H1 (cell line): ENCODE data around the gene RBM20. TPM values are rescaled to one million over a fixed set of nuclear protein-coding genes. Genes with fewer than 3 reads are reported as not detected.

Experiments
- CTCF ChIA-PET: fragments of 300-600 bp; sonication (Branson Sonifier 250); formaldehyde crosslinking; loops from one replicate; lab custom pipeline; 2021; ENCODE audit not compliant: partially characterized antibody; lab: Charles Lee
- POLR2A ChIA-PET: fragments of 300-600 bp; sonication (Branson Sonifier 250); formaldehyde crosslinking; loops from one replicate; lab custom pipeline; 2021; ENCODE audit warnings: inconsistent platforms; ENCODE audit not compliant: partially characterized antibody; lab: Charles Lee
- DNase-seq, 2 experiments: peaks; one replicate each; pipeline versions ENCODE4 v3.0.0 to v3.0.0-alpha.2; 2010 to 2022; ENCODE audit warnings: low spot score in 2 of 2, low read depth in 1 of 2, mixed read lengths in 1 of 2
- FAIRE-seq: peaks from 2 replicates; lab custom pipeline; 2011; peaks lifted over from hg19 to GRCh38; lab: Jason Lieb, UNC
- H2AFZ ChIP-seq: 2 replicates; pipeline ENCODE4 v1.8.1; 2012; ENCODE audit warnings: low read length, inconsistent platforms
- H2AK5ac ChIP-seq: 2 replicates; pipeline ENCODE4 v1.6.1; 2013; ENCODE audit warnings: low read depth, low read length
- H2BK120ac ChIP-seq: replicated peaks from 2 replicates; pipeline ENCODE3; 2013; ENCODE audit warnings: low read depth, low read length, inconsistent platforms
- H2BK12ac ChIP-seq: 2 replicates; pipeline ENCODE4 v1.6.1; 2013; ENCODE audit warnings: low read depth, low read length
- H2BK15ac ChIP-seq: 2 replicates; pipeline ENCODE4 v1.6.1; 2013; ENCODE audit warnings: low read length
- H2BK20ac ChIP-seq: 2 replicates; pipeline ENCODE4 v1.6.1; 2013; ENCODE audit warnings: low read length
- H2BK5ac ChIP-seq: 2 replicates; pipeline ENCODE4 v1.6.1; 2013; ENCODE audit warnings: low read depth, low read length
- H3K14ac ChIP-seq: 2 replicates; pipeline ENCODE4 v1.6.1; 2013; ENCODE audit warnings: inconsistent platforms; ENCODE audit not compliant: insufficient read length
- H3K18ac ChIP-seq: 2 replicates; pipeline ENCODE4 v1.6.1; 2013; ENCODE audit warnings: low read length; ENCODE audit errors: extremely low read depth
- H3K23ac ChIP-seq: 2 replicates; pipeline ENCODE4 v1.6.1; 2013; ENCODE audit warnings: inconsistent platforms; ENCODE audit not compliant: insufficient read length
- H3K23me2 ChIP-seq: 2 replicates; pipeline ENCODE4 v1.6.1; 2013; ENCODE audit warnings: low read depth, low read length
- H3K27ac ChIP-seq: 2 replicates; pipeline ENCODE4 v1.6.1; 2011; ENCODE audit warnings: low read depth, low read length, inconsistent platforms
- H3K27me3 ChIP-seq, 4 experiments: replicated peaks in 1 of 4; 1 replicate in 1 of 4; 2 replicates in 3 of 4; pipeline versions ENCODE4 v1.6.1 to v1.8.1; 2011 to 2013; ENCODE audit warnings: low read length in 3 of 4, mild to moderate bottlenecking in 3 of 4, inconsistent platforms in 2 of 4, mixed read lengths in 2 of 4, moderate library complexity in 1 of 4; ENCODE audit not compliant: control insufficient read depth in 3 of 4, insufficient read depth in 3 of 4; ENCODE audit errors: extremely low read depth in 1 of 4
- H3K36me3 ChIP-seq, 4 experiments: 2 replicates each; pipeline versions ENCODE4 v1.6.1 to v1.8.1; 2011 to 2013; ENCODE audit warnings: mild to moderate bottlenecking in 4 of 4, low read length in 3 of 4, moderate library complexity in 2 of 4, control low read depth in 1 of 4, inconsistent platforms in 1 of 4; ENCODE audit not compliant: insufficient read depth in 4 of 4, control insufficient read depth in 2 of 4
- H3K4ac ChIP-seq: replicated peaks from 2 replicates; pipeline ENCODE3; 2013; ENCODE audit warnings: low read length, low read depth, mixed read lengths, inconsistent platforms; ENCODE audit not compliant: insufficient read length
- H3K4me1 ChIP-seq, 4 experiments: replicated peaks in 1 of 4; 1 replicate in 1 of 4; 2 replicates in 3 of 4; pipeline versions ENCODE4 v1.6.1 to v1.8.1; 2011 to 2013; ENCODE audit warnings: low read length in 3 of 4, inconsistent platforms in 2 of 4, mixed read lengths in 1 of 4; ENCODE audit not compliant: insufficient read depth in 4 of 4, control insufficient read depth in 3 of 4
- H3K4me2 ChIP-seq, 2 experiments: 2 replicates each; pipeline versions ENCODE4 v1.6.1 to v1.8.1; 2011 to 2013; ENCODE audit warnings: low read depth in 2 of 2, low read length in 2 of 2, control low read depth in 1 of 2, inconsistent platforms in 1 of 2, mild to moderate bottlenecking in 1 of 2; ENCODE audit not compliant: insufficient read depth in 1 of 2
- H3K4me3 ChIP-seq, 4 experiments: fragments of 200-600, 300-600 bp in 1 of 4; sonication (generic), shearing (Covaris generic), sonication (Bioruptor Twin) in 1 of 4; 2 replicates each; pipeline versions ENCODE4 v1.5.1 to v1.8.1; 2011 to 2016; ENCODE audit warnings: low read length in 4 of 4, low read depth in 3 of 4, control low read depth in 2 of 4, inconsistent platforms in 2 of 4, mild to moderate bottlenecking in 2 of 4, mixed read lengths in 1 of 4, moderate library complexity in 1 of 4; ENCODE audit not compliant: insufficient read depth in 2 of 4; ENCODE audit errors: extremely low read depth in 1 of 4
- H3K56ac ChIP-seq: replicated peaks from 2 replicates; pipeline ENCODE3; 2013; ENCODE audit warnings: low read depth, mild to moderate bottlenecking, mixed read lengths, low read length, inconsistent platforms; ENCODE audit not compliant: insufficient read length
- H3K79me1 ChIP-seq: 2 replicates; pipeline ENCODE4 v1.6.1; 2013; ENCODE audit warnings: low read depth, low read length, control low read depth
- H3K79me2 ChIP-seq, 2 experiments: 2 replicates each; pipeline versions ENCODE4 v1.6.1 to v1.8.1; 2012 to 2013; ENCODE audit warnings: low read length in 2 of 2, mild to moderate bottlenecking in 2 of 2, inconsistent platforms in 1 of 2; ENCODE audit not compliant: insufficient read depth in 2 of 2, control insufficient read depth in 1 of 2
- H3K9ac ChIP-seq, 4 experiments: replicated peaks in 1 of 4; 1 replicate in 1 of 4; 2 replicates in 3 of 4; pipeline versions ENCODE4 v1.6.1 to v1.8.1; 2011 to 2013; ENCODE audit warnings: low read depth in 3 of 4, low read length in 3 of 4, control low read depth in 2 of 4, mild to moderate bottlenecking in 2 of 4, moderate library complexity in 2 of 4, inconsistent platforms in 1 of 4; ENCODE audit errors: extremely low read depth in 1 of 4
- H3K9me3 ChIP-seq, 2 experiments: 2 replicates each; pipeline versions ENCODE4 v1.6.1 to v1.8.1; 2012 to 2013; ENCODE audit warnings: mild to moderate bottlenecking in 2 of 2, moderate library complexity in 2 of 2, control low read depth in 1 of 2, inconsistent platforms in 1 of 2, low read depth in 1 of 2, low read length in 1 of 2, mixed read lengths in 1 of 2; ENCODE audit not compliant: insufficient read depth in 2 of 2
- H4K20me1 ChIP-seq, 2 experiments: replicated peaks in 1 of 2; 2 replicates each; pipeline versions ENCODE3 to v1.8.1; 2011 to 2013; ENCODE audit warnings: inconsistent platforms in 2 of 2, low read length in 2 of 2, mild to moderate bottlenecking in 1 of 2; ENCODE audit not compliant: insufficient read depth in 2 of 2, control insufficient read depth in 1 of 2
- H4K5ac ChIP-seq: 2 replicates; pipeline ENCODE4 v1.6.1; 2013; ENCODE audit warnings: low read length, low read depth, mixed read lengths, inconsistent platforms; ENCODE audit not compliant: insufficient read length
- H4K8ac ChIP-seq: 2 replicates; pipeline ENCODE4 v1.8.0; 2013; ENCODE audit warnings: mild to moderate bottlenecking, moderate library complexity, low read length, inconsistent platforms; ENCODE audit not compliant: insufficient read depth; ENCODE audit errors: extremely low read depth
- H4K91ac ChIP-seq: replicated peaks from 2 replicates; pipeline ENCODE3; 2013; ENCODE audit warnings: low read length, mixed read lengths, inconsistent platforms; ENCODE audit not compliant: insufficient read length
- CEBPB ChIP-seq: IDR thresholded peaks from 2 replicates; pipeline ENCODE4 v1.6.1; 2012; ENCODE audit warnings: low read depth, low read length
- POU5F1 ChIP-seq: IDR thresholded peaks from 2 replicates; pipeline ENCODE4 v1.6.1; 2011; ENCODE audit warnings: low read depth, mild to moderate bottlenecking, low read length, moderate library complexity
- RAD21 ChIP-seq, 2 experiments: IDR thresholded peaks in 1 of 2; conservative IDR thresholded peaks in 1 of 2; 2 replicates each; pipeline ENCODE4 v1.6.1; 2011; ENCODE audit warnings: low read depth in 2 of 2, low read length in 2 of 2, improper control_type of control experiment in 1 of 2, inconsistent platforms in 1 of 2, mild to moderate bottlenecking in 1 of 2, moderate library complexity in 1 of 2
- WGBS, 2 experiments: shearing (Covaris generic) in 1 of 2; methylation state at CpG; one replicate each; pipeline versions ENCODE4 v1.1.6 to v1.1.7; 2013 to 2015; ENCODE audit warnings: low lambda C conversion rate in 2 of 2, mixed read lengths in 2 of 2, inconsistent platforms in 1 of 2, low coverage in 1 of 2, missing lambda C conversion rate in 1 of 2; ENCODE audit not compliant: insufficient replicate concordance in 2 of 2, insufficient coverage in 1 of 2, insufficient read length in 1 of 2; ENCODE audit errors: extremely low coverage in 1 of 2, missing lambda C conversion rate in 1 of 2; 5-methylcytosine and 5-hydroxymethylcytosine counted together
- polyA plus RNA-seq, 7 experiments: library from polyadenylated mRNA; depleted of rRNA in 3 of 7; stranded (reverse) in 5 of 7; unstranded in 2 of 7; fragments of >200 nt in 5 of 7; fragments of 200-250 nt in 2 of 7; gene quantifications; 1 replicate in 5 of 7; 2 replicates in 1 of 7; 4 replicates in 1 of 7; pipeline versions ENCODE4 v1.2.1 to v1.2.3, GENCODE V29; 2011 to 2013; ENCODE audit warnings: missing spikeins in 2 of 7, mixed read lengths in 2 of 7
- total RNA-seq: library from RNA; stranded (reverse); fragmentation: NEBNext Ultra II Directional; extraction: Animal tissue kit (Norgen Biotek cat#: 25700); gene quantifications from 2 replicates; pipeline ENCODE4 v1.2.1, GENCODE V29; 2021

The RBM20 gene
- total and polyA plus RNA-seq, 2 of the 8 experiments (the other 6 are each of a cell fraction or from before 2014, with no cell fraction given) = 0.05 to 0.63 TPM

DNA sequence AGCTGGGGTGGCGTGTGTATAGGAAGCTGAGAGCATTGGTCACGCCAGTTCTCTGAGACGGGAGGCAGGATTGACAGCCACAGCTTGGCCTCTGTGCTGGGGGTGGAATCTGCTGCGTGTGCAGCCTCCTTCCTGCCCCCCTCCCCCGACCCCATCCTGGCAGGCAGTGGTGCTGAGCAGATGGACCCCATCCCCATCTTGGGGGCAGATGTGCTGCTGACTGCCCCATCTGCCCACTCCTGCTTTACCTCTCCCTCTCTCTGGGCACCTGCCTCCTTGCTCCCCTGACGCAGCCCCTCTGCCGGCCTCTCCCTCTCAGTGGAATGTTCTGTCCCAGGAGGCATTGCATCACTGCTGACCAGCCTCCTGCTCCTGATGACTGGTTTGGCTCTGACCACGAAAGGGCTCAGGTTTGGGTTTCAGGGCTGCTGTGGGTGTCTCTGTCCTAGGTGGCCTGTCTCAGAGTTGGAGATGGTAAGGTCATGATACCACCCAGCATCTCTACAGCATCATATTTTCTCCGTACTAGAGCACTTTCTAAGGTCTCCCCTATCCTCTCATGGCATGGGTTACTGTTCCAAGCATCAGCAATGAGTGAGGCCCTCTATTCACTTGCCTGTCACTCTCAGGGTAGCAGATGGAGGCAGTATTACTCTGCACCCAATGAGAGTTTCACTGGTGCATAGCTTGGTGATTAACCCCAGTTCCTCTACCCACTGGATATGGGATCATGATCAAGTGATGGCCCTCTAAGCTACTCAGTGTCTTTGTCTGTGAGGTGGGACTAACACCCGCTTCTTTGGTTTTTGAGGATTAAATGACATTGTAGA is 81.9 kb downstream of the RBM20 start:
- 94% methylated on average over 8 of the region's 10 CpGs; no CpG with 5 or more reads in 1 of the 2 experiments for WGBS, 2 experiments
- no peak for FAIRE-seq
- TF ChIP-seq RAD21 (IDR thresholded peaks at IDR 0.05 in 1 of 2, conservative IDR thresholded peaks at IDR 0.05 in 1 of 2; ENCODE audit: low read depth in 2 of 2, low read length in 2 of 2) (peak in 1 of 2 experiments; percentile 23; a peak in 1 of 4 replicates), CEBPB (peak; percentile 58), POU5F1 (no peak)
- TF ChIP-seq, all 59 proteins: peak for 2
- Histone ChIP-seq H2BK20ac (no peak overlapping the region), H3K4ac (no peak overlapping the region), H2AFZ (peak overlapping the region; percentile 76; the same call in 1 of the 2 replicates), H3K14ac (no peak overlapping the region), H3K23me2 (no peaks in the 10 kb centered on the region), H2BK120ac (no peak overlapping the region), H3K27me3 (no peaks in the 10 kb centered on the region), H3K79me2 (no peaks in the 10 kb centered on the region), H4K5ac (no peak overlapping the region), H3K4me1 (no peaks in the 10 kb centered on the region; a peak in 1 of 7 replicates), H3K4me2 (no peak overlapping the region), H3K56ac (no peak overlapping the region), H4K20me1 (no peaks in the 10 kb centered on the region), H2AK5ac (no peak overlapping the region), H2BK12ac (no peak overlapping the region), H4K91ac (no peak overlapping the region), H3K4me3 (no peak overlapping the region), H3K23ac (no peak overlapping the region), H3K9ac (no peak overlapping the region), H3K9me3 (no peaks in the 10 kb centered on the region), H3K27ac (no peak overlapping the region), H2BK5ac (no peak overlapping the region), H3K18ac (no peak overlapping the region), H3K36me3 (no peaks in the 10 kb centered on the region), H2BK15ac (no peak overlapping the region), H3K79me1 (no peaks in the 10 kb centered on the region), H4K8ac (no peak overlapping the region)
- DNase-seq = no peak
- CTCF ChIA-PET = interaction anchor here (0.7 kb wide), 1 partner anchor 109 kb away, joined by 3 read pairs; no protein-coding TSS in a partner anchor
- POLR2A ChIA-PET = no interaction called here
